ENCODE results near the gene DPP6. TPM values are rescaled to one million over a fixed set of nuclear protein-coding genes. Genes with fewer than 3 reads are reported as not detected.

The DPP6 gene
- total RNA-seq, 1 donor from 2014 or later, result not detected

- no peaks in the 10 kb centered on the region for H3K36me3 ChIP-seq
- no peaks in the 10 kb centered on the region for H3K27me3 ChIP-seq
- DNase-seq (ENCODE audit: low spot score in 2 of 2), result no peak
- intact Hi-C loops (cut with DNase I), result no loop called here
- no peak overlapping the region for H3K27ac ChIP-seq
- H3K9me3 ChIP-seq, result no peaks in the 10 kb centered on the region
- H3K4me3 ChIP-seq, result no peak overlapping the region
- no peak for TF ChIP-seq CTCF (IDR thresholded peaks at IDR 0.05)
- H3K4me1 ChIP-seq, result no peaks in the 10 kb centered on the region
These were observed 252.8 kb downstream of the DPP6 start for GRCh38 chr7:154304740-154305700.

DNA sequence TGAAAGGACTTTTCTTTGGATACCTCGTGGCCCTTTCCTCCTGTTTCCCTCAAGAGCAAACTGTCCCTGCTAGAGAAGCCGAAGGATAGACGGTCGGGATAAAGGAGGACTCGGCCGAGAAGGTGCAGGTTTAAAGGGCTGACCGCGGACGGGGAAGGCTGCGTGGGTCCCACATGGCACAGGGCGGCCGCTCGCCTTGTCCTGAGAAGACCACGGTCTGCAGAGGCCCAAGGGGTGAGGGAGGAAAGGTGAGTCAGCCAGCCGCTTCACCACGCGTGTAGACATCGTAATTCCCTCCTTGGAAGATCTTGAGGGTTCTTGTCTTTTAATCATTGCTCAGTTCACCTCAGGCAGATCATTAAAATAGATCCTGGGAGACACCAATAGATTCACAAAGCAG is 253.8 kb downstream of the DPP6 start:
- no peaks in the 10 kb centered on the region for H3K27me3 ChIP-seq
- no peak for DNase-seq (ENCODE audit: low spot score in 2 of 2)
- no peaks in the 10 kb centered on the region for H3K36me3 ChIP-seq
- no peak for TF ChIP-seq CTCF (IDR thresholded peaks at IDR 0.05)
- no peaks in the 10 kb centered on the region for H3K9me3 ChIP-seq
- no peaks in the 10 kb centered on the region for H3K4me1 ChIP-seq
- intact Hi-C loops (cut with DNase I), result no loop called here
- H3K4me3 ChIP-seq, result no peak overlapping the region
- no peak overlapping the region for H3K27ac ChIP-seq

- Histone ChIP-seq H3K4me1 (no peaks in the 10 kb centered on the region), H3K4me3 (no peak overlapping the region), H3K9me3 (no peaks in the 10 kb centered on the region), H3K27ac (no peak overlapping the region), H3K36me3 (no peaks in the 10 kb centered on the region), H3K27me3 (no peaks in the 10 kb centered on the region)
- TF ChIP-seq CTCF (IDR thresholded peaks at IDR 0.05), result no peak
- DNase-seq (ENCODE audit: low spot score in 2 of 2), result no peak
- intact Hi-C loops (cut with DNase I), result no loop called here
These were observed 256.7 kb downstream of the DPP6 start for GRCh38 chr7:154308928-154309327.

DNA sequence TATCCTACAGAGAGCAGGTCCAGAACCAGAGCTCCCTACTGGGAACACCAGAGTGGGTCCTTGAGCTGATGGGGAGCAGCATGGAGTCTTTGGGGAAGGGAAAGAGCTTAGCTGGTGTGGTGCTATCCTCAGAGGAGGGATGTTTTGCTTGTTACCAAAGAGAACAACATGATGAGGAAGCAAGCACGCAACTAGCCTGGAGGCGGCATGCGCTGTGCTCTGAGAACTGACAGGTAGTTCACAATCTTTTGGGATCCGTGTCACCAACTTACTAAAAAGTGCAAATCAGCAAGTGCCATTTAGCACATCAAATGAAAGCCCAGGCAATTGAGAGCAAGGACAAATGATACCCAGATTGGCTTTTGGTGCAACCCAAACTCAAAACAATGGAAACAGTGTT is 257.9 kb downstream of the DPP6 start:
- H3K36me3 ChIP-seq, result no peaks in the 10 kb centered on the region
- H3K27ac ChIP-seq, result no peak overlapping the region
- H3K4me3 ChIP-seq, result no peak overlapping the region
- no peaks in the 10 kb centered on the region for H3K4me1 ChIP-seq
- no peak for TF ChIP-seq CTCF (IDR thresholded peaks at IDR 0.05)
- no peaks in the 10 kb centered on the region for H3K9me3 ChIP-seq
- no peaks in the 10 kb centered on the region for H3K27me3 ChIP-seq
- no peak for DNase-seq (ENCODE audit: low spot score in 2 of 2)
- intact Hi-C loops (cut with DNase I), result no loop called here

DNA sequence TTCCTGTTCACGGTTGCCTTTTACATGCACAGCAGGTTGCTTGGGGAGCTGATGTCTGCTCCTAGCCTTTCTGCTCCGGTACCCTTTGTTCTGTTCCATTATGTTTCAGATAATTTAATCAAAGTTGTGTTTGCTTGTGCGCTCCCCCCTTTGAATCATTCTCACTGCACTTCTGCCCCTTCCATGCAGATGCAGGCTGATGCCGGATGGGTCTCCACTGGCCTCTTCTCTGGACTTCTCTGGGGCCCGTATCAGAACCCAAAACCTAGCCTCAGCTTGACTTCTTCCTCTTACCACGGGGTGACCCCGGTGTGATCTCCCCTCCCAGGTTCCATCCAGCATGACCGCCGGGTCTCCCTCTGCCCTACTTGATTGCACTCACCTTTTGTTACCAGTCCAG is 272.0 kb downstream of the DPP6 start:
- Histone ChIP-seq H3K9me3 (no peaks in the 10 kb centered on the region), H3K4me3 (no peak overlapping the region), H3K27ac (no peak overlapping the region), H3K27me3 (no peaks in the 10 kb centered on the region), H3K4me1 (no peaks in the 10 kb centered on the region), H3K36me3 (no peaks in the 10 kb centered on the region)
- no peak for TF ChIP-seq CTCF (IDR thresholded peaks at IDR 0.05)
- no peak for DNase-seq (ENCODE audit: low spot score in 2 of 2)
- intact Hi-C loops (cut with DNase I), result no loop called here
